NCI-H1694 treated with DMSO at 0.1 percent for 48 hours (cell line): Measurements from ENCODE around the gene NCOR1.
"Not testable (repeated sequence)": the region's sequence is repeated elsewhere in the genome, so short reads cannot be mapped to it uniquely, and the experiment has no call there.

ENCODE experiments used
- DNase-seq: peaks from one replicate; lab custom pipeline; 2025; lab: John Stamatoyannopoulos, UW

The NCOR1 gene

GRCh38 chr17:16086957-16087356 is 128.4 kb downstream of the NCOR1 start:
- no peak for DNase-seq

GRCh38 chr17:16085066-16085699 is 130.2 kb downstream of the NCOR1 start:
- DNase-seq: no peak

- DNase-seq: no peak
Observed at GRCh38 chr17:16083223-16083622, 132.1 kb downstream of the NCOR1 start.

GRCh38 chr17:16081507-16082087 is 133.7 kb downstream of the NCOR1 start:
- no peak for DNase-seq

GRCh38 chr17:16080366-16080765 is 135.0 kb downstream of the NCOR1 start:
- DNase-seq: no peak

GRCh38 chr17:16075949-16076348 is 139.4 kb downstream of the NCOR1 start:
- DNase-seq: no peak

- DNase-seq: no peak
Observed at GRCh38 chr17:16074423-16074822, 140.9 kb downstream of the NCOR1 start.

- DNase-seq: no peak
Observed at GRCh38 chr17:16073845-16074244, 141.5 kb downstream of the NCOR1 start.

- no peak for DNase-seq
Observed at GRCh38 chr17:16072031-16072430, 143.3 kb downstream of the NCOR1 start.

GRCh38 chr17:16068323-16068722 is 147.0 kb downstream of the NCOR1 start:
- no peak for DNase-seq

GRCh38 chr17:16066125-16066524 is 149.2 kb downstream of the NCOR1 start:
- no peak for DNase-seq

GRCh38 chr17:16061631-16062030 is 153.7 kb downstream of the NCOR1 start:
- no peak for DNase-seq

- not testable (repeated sequence) for DNase-seq
Observed at GRCh38 chr17:16055139-16055538, 160.2 kb downstream of the NCOR1 start.

- DNase-seq: no peak
Observed at GRCh38 chr17:16052486-16052885, 162.8 kb downstream of the NCOR1 start.

- DNase-seq: no peak
Observed at GRCh38 chr17:16050844-16051243, 164.5 kb downstream of the NCOR1 start.

GRCh38 chr17:16048811-16049449 is 166.4 kb downstream of the NCOR1 start:
- DNase-seq: no peak

- no peak for DNase-seq
Observed at GRCh38 chr17:16046966-16047365, 168.4 kb downstream of the NCOR1 start.

- no peak for DNase-seq
Observed at GRCh38 chr17:16044487-16044886, 170.8 kb downstream of the NCOR1 start.

- no peak for DNase-seq
Observed at GRCh38 chr17:16040710-16041251, 174.6 kb downstream of the NCOR1 start.

GRCh38 chr17:16037636-16038035 is 177.7 kb downstream of the NCOR1 start:
- no peak for DNase-seq

- no peak for DNase-seq
Observed at GRCh38 chr17:16036261-16036660, 179.1 kb downstream of the NCOR1 start.

GRCh38 chr17:16033729-16034349 is 181.5 kb downstream of the NCOR1 start:
- DNase-seq: no peak
